ENCODE data around the gene ZNHIT6.

- TF ChIP-seq CTCF (optimal IDR thresholded peaks at IDR 0.05 in 1 of 3, IDR thresholded peaks at IDR 0.05 in 1 of 3, conservative IDR thresholded peaks at IDR 0.05 in 1 of 3; ENCODE audit: extremely low read depth in 1 of 3, insufficient read depth in 2 of 3, low read length in 3 of 3), result no peak
- TF ChIP-seq EZH2 (IDR thresholded peaks at IDR 0.05; ENCODE audit: low read length), result no peak
Measured at GRCh38 chr1:85609976-85610375, 98.3 kb downstream of the ZNHIT6 start.
